Liver (tissue), 9 donors: ENCODE measurements around the gene KAT6B. TPM values are rescaled to one million over a fixed set of nuclear protein-coding genes. Genes with fewer than 3 reads are reported as not detected.
"Not testable (repeated sequence)": the region's sequence is repeated elsewhere in the genome, so short reads cannot be mapped to it uniquely, and the experiment has no call there.

Source experiments
- DNase-seq: peaks from one replicate; pipeline ENCODE4 v3.0.0-alpha.2; 2017; ENCODE audit warnings: low spot score
- H3K27ac ChIP-seq, 2 donors: one replicate each; pipeline ENCODE4 v1.7.0; 2013; ENCODE audit warnings: inconsistent platforms in 2 of 2, low read length in 2 of 2, control low read depth in 1 of 2, low read depth in 1 of 2, mild to moderate bottlenecking in 1 of 2
- H3K27me3 ChIP-seq, 4 donors: one replicate each; pipeline versions ENCODE4 v1.6.1 to v1.7.0; 2013; ENCODE audit warnings: low read length in 3 of 4, inconsistent platforms in 1 of 4, mild to moderate bottlenecking in 1 of 4, moderate library complexity in 1 of 4; ENCODE audit not compliant: control insufficient read depth in 4 of 4, insufficient read depth in 4 of 4
- H3K36me3 ChIP-seq, 4 donors: one replicate each; pipeline versions ENCODE4 v1.6.1 to v1.7.0; 2013; ENCODE audit warnings: low read length in 3 of 4, mild to moderate bottlenecking in 3 of 4, low read depth in 1 of 4, moderate library complexity in 1 of 4; ENCODE audit not compliant: control insufficient read depth in 4 of 4, insufficient read depth in 3 of 4
- H3K4me1 ChIP-seq, 4 donors: one replicate each; pipeline versions ENCODE4 v1.6.1 to v1.7.0; 2013; ENCODE audit warnings: low read length in 3 of 4, mild to moderate bottlenecking in 3 of 4, moderate library complexity in 1 of 4; ENCODE audit not compliant: control insufficient read depth in 4 of 4, insufficient read depth in 4 of 4
- H3K4me3 ChIP-seq, 3 donors: one replicate each; pipeline versions ENCODE4 v1.6.1 to v1.7.0; 2013; ENCODE audit warnings: low read length in 3 of 3, control low read depth in 1 of 3, low read depth in 1 of 3, mild to moderate bottlenecking in 1 of 3
- H3K9ac ChIP-seq, 2 donors: one replicate each; pipeline ENCODE4 v1.7.0; 2013; ENCODE audit warnings: low read length in 2 of 2, mild to moderate bottlenecking in 2 of 2, moderate library complexity in 2 of 2, control low read depth in 1 of 2, low read depth in 1 of 2
- H3K9me3 ChIP-seq, 4 donors: one replicate each; pipeline versions ENCODE4 v1.6.1 to v1.7.0; 2013; ENCODE audit warnings: low read length in 3 of 4; ENCODE audit not compliant: control insufficient read depth in 4 of 4
- ATF3 ChIP-seq: IDR thresholded peaks from 2 replicates; pipeline ENCODE4 v1.6.1; 2016; ENCODE audit warnings: antibody characterized with exemption
- EGR1 ChIP-seq, 2 donors: IDR thresholded peaks; 2 replicates each; pipeline ENCODE4 v1.6.1; 2016 to 2018; ENCODE audit warnings: antibody characterized with exemption in 2 of 2, low read depth in 2 of 2
- FOXA1 ChIP-seq: IDR thresholded peaks from 2 replicates; pipeline ENCODE4 v1.6.1; 2016; ENCODE audit warnings: antibody characterized with exemption
- FOXA2 ChIP-seq: IDR thresholded peaks from 2 replicates; pipeline ENCODE4 v1.6.1; 2016; ENCODE audit warnings: antibody characterized with exemption
- GABPA ChIP-seq, 2 donors: IDR thresholded peaks in 1 of 2; conservative IDR thresholded peaks in 1 of 2; 2 replicates each; pipeline ENCODE4 v1.6.1; 2016; ENCODE audit warnings: antibody characterized with exemption in 2 of 2, mild to moderate bottlenecking in 1 of 2, moderate library complexity in 1 of 2
- HNF4A ChIP-seq, 2 donors: conservative IDR thresholded peaks; 2 replicates each; pipeline ENCODE4 v1.6.1; 2016; ENCODE audit warnings: antibody characterized with exemption in 2 of 2, mild to moderate bottlenecking in 2 of 2
- HNF4G ChIP-seq: IDR thresholded peaks from 2 replicates; pipeline ENCODE4 v1.6.1; 2016; ENCODE audit warnings: antibody characterized with exemption
- JUND ChIP-seq, 2 donors: IDR thresholded peaks; 2 replicates each; pipeline ENCODE4 v1.6.1; 2016; ENCODE audit warnings: antibody characterized with exemption in 2 of 2
- NR2F2 ChIP-seq: IDR thresholded peaks from 2 replicates; pipeline ENCODE4 v1.6.1; 2016; ENCODE audit warnings: antibody characterized with exemption
- RAD21 ChIP-seq, 2 donors: IDR thresholded peaks; 2 replicates each; pipeline ENCODE4 v1.6.1; 2016; ENCODE audit warnings: antibody characterized with exemption in 2 of 2, mild to moderate bottlenecking in 2 of 2
- REST ChIP-seq: IDR thresholded peaks from 2 replicates; pipeline ENCODE4 v1.6.1; 2016; ENCODE audit warnings: antibody characterized with exemption, mild to moderate bottlenecking
- RXRA ChIP-seq, 2 donors: IDR thresholded peaks; 2 replicates each; pipeline ENCODE4 v1.6.1; 2017 to 2018; ENCODE audit warnings: antibody characterized with exemption in 2 of 2, mild to moderate bottlenecking in 1 of 2
- SP1 ChIP-seq: IDR thresholded peaks from 2 replicates; pipeline ENCODE4 v1.6.1; 2018; ENCODE audit warnings: antibody characterized with exemption, mild to moderate bottlenecking
- TAF1 ChIP-seq: conservative IDR thresholded peaks from 2 replicates; pipeline ENCODE4 v1.6.1; 2016; ENCODE audit warnings: antibody characterized with exemption, mild to moderate bottlenecking
- YY1 ChIP-seq: IDR thresholded peaks from 2 replicates; pipeline ENCODE4 v1.6.1; 2016; ENCODE audit warnings: antibody characterized with exemption, mild to moderate bottlenecking
- WGBS: extraction: QIAGEN DNeasy Blood & Tissue Kit; methylation state at CpG from one replicate; pipeline ENCODE4 v1.1.7; 2013; 5-methylcytosine and 5-hydroxymethylcytosine counted together
- polyA plus RNA-seq, 2 donors: library from polyadenylated mRNA; stranded (reverse) in 1 of 2; unstranded in 1 of 2; fragments of 200-250 nt in 1 of 2; fragments of >200 nt in 1 of 2; fragmentation: Nextera tagmentation in 1 of 2; extraction: Ambion mirVana in 1 of 2; gene quantifications; one replicate each; pipeline versions ENCODE4 v1.2.1 to v1.2.3, GENCODE V29; 2013 to 2015
- total RNA-seq, 2 donors: library from RNA; depleted of rRNA; stranded (reverse); fragments of >200 nt; gene quantifications; one replicate each; pipeline ENCODE4 v1.2.3, GENCODE V29; 2014
- TF ChIP-seq, protein P1 (sequence below): IDR thresholded peaks from 2 replicates; pipeline ENCODE4 v1.6.1; 2016; ENCODE audit warnings: antibody characterized with exemption
- TF ChIP-seq, protein P2 (sequence below): IDR thresholded peaks from 2 replicates; pipeline ENCODE4 v1.6.1; 2016; ENCODE audit warnings: antibody characterized with exemption
- donor health status: healthy.
- donor health status: healthy.
- donor health status: healthy.
- donor health status: healthy.
- donor health status: healthy.

KAT6B gene
- total and polyA plus RNA-seq, 4 donors, result 2.0 to 21.2 (median 8.8) TPM

DNA sequence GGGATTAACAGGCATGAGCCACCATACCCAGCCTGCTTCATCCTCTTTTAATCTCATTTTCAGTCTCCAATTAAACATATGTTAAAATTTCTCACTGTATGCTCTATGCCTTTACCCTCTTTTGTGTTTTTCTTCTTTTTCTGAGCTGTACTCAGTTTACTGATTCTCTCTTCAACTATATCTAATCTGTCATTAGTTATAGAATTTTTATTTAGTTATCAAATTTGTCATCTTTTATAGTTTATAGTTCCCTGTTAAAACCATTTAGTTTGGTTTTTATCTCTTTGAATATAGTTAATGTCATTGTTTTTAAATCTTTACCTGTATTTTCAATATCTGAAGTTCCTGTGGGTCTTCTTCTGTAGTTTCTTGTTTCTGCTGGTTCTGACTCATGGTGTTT lies 93.3 kb downstream of the KAT6B start:
- TF ChIP-seq RAD21 (IDR thresholded peaks at IDR 0.05) (no peak), TAF1 (no peak)
- H3K36me3 ChIP-seq, result no peaks in the 10 kb centered on the region
- H3K9me3 ChIP-seq, result no peaks in the 10 kb centered on the region
- DNase-seq, result no peak
- no peak overlapping the region for H3K4me3 ChIP-seq
- H3K4me1 ChIP-seq, result peaks cover 2 to 26% (median 13%) of the 10 kb centered on the region in 4 donors
- no peak overlapping the region for H3K27ac ChIP-seq
- H3K9ac ChIP-seq, result no peak overlapping the region
- no peaks in the 10 kb centered on the region for H3K27me3 ChIP-seq

DNA sequence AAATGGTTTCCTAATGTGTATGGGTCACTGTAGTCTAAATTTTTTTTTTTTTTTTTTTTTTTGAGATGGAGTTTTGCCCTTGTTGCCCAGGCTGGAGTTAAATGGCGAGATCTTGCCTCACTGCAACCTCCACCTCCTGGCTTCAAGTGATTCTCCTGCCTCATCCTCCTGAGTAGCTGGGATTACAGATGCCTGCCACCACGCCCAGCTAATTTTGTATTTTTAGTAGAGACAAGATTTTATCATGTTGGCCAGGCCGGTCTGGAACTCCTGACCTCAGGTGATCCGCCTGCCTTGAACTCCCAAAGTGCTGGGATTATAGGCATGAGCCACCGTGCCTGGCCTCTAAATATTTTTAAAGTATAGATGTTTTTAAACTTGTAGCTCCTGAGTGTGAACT lies 94.7 kb downstream of the KAT6B start:
- 99% methylated on average over 5 of the region's 5 CpGs for WGBS
- not testable (repeated sequence) for H3K27me3 ChIP-seq, H3K4me3 ChIP-seq, DNase-seq, H3K27ac ChIP-seq, H3K9me3 ChIP-seq, H3K36me3 ChIP-seq, H3K9ac ChIP-seq
- peaks cover 6 to 26% (median 13%) of the 10 kb centered on the region in 4 donors for H3K4me1 ChIP-seq

- DNase-seq, result no peak
- 25% methylated on average over 2 of the region's 2 CpGs for WGBS
- H3K4me1 ChIP-seq, result peaks cover 6 to 26% (median 13%) of the 10 kb centered on the region in 4 donors
Measured at GRCh38 chr10:74921744-74922143, 95.3 kb downstream of the KAT6B start.

More at GRCh38 chr10:74921744-74922143, 95.3 kb downstream of the KAT6B start:
- Histone ChIP-seq H3K4me3 (no peak overlapping the region), H3K27ac (peak overlapping the region; percentile 17 to 36), H3K9ac (no peak overlapping the region), H3K9me3 (no peaks in the 10 kb centered on the region), H3K36me3 (no peaks in the 10 kb centered on the region), H3K27me3 (no peaks in the 10 kb centered on the region)
- TF ChIP-seq FOXA1 (no peak), HNF4G (no peak), ATF3 (no peak), YY1 (no peak), SP1 (no peak), RXRA (IDR thresholded peaks at IDR 0.05) (peak; percentile 53 to 63), TAF1 (no peak), FOXA2 (no peak), JUND (IDR thresholded peaks at IDR 0.05) (no peak), REST (no peak), HNF4A (conservative IDR thresholded peaks at IDR 0.05) (peak; percentile 8 to 38), RAD21 (IDR thresholded peaks at IDR 0.05) (no peak), EGR1 (IDR thresholded peaks at IDR 0.05; ENCODE audit: low read depth in 2 of 2) (no peak), GABPA (IDR thresholded peaks at IDR 0.05 in 1 of 2, conservative IDR thresholded peaks at IDR 0.05 in 1 of 2) (no peak), NR2F2 (peak; percentile 36)
- TF ChIP-seq, protein P1, sequence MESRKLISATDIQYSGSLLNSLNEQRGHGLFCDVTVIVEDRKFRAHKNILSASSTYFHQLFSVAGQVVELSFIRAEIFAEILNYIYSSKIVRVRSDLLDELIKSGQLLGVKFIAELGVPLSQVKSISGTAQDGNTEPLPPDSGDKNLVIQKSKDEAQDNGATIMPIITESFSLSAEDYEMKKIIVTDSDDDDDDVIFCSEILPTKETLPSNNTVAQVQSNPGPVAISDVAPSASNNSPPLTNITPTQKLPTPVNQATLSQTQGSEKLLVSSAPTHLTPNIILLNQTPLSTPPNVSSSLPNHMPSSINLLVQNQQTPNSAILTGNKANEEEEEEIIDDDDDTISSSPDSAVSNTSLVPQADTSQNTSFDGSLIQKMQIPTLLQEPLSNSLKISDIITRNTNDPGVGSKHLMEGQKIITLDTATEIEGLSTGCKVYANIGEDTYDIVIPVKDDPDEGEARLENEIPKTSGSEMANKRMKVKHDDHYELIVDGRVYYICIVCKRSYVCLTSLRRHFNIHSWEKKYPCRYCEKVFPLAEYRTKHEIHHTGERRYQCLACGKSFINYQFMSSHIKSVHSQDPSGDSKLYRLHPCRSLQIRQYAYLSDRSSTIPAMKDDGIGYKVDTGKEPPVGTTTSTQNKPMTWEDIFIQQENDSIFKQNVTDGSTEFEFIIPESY, result no peak
- TF ChIP-seq, protein P2, sequence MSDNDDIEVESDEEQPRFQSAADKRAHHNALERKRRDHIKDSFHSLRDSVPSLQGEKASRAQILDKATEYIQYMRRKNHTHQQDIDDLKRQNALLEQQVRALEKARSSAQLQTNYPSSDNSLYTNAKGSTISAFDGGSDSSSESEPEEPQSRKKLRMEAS, result no peak
